Kidney (tissue), 14 donors: ENCODE data around the gene MRPS34. TPM values are rescaled to one million over a fixed set of nuclear protein-coding genes. Genes with fewer than 3 reads are reported as not detected.
A peak's percentile ranks its signal among the peaks of the same experiment; 100 is the strongest.

Source experiments
- DNase-seq, 5 donors: peaks; one replicate each; pipeline ENCODE4 v3.0.0-alpha.2; 2013 to 2020
- FAIRE-seq: peaks from 2 replicates; lab custom pipeline; 2012; peaks lifted over from hg19 to GRCh38; lab: Jason Lieb, UNC
- H3K27ac ChIP-seq, 2 donors: one replicate each; pipeline ENCODE4 v1.7.0; 2013; ENCODE audit warnings: low read depth in 2 of 2, low read length in 2 of 2, inconsistent platforms in 1 of 2
- H3K27me3 ChIP-seq: one replicate; pipeline ENCODE4 v1.7.1; 2013; ENCODE audit warnings: low read length, inconsistent platforms; ENCODE audit not compliant: control insufficient read depth, insufficient read depth
- H3K36me3 ChIP-seq, 3 donors: one replicate each; pipeline versions ENCODE4 v1.7.0 to v1.7.1; 2013; ENCODE audit warnings: low read length in 3 of 3, control low read depth in 1 of 3, inconsistent platforms in 1 of 3; ENCODE audit not compliant: insufficient read depth in 3 of 3, control insufficient read depth in 2 of 3
- H3K4me1 ChIP-seq, 3 donors: one replicate each; pipeline versions ENCODE4 v1.7.0 to v1.7.1; 2013; ENCODE audit warnings: low read length in 3 of 3, inconsistent platforms in 1 of 3, low read depth in 1 of 3; ENCODE audit not compliant: control insufficient read depth in 2 of 3, insufficient read depth in 2 of 3
- H3K4me3 ChIP-seq, 3 donors: one replicate each; pipeline versions ENCODE4 v1.7.0 to v1.8.1; 2013; ENCODE audit warnings: low read length in 3 of 3, control low read depth in 1 of 3, inconsistent platforms in 1 of 3
- H3K9ac ChIP-seq, 3 donors: one replicate each; pipeline versions ENCODE4 v1.7.0 to v1.7.1; 2013; ENCODE audit warnings: low read length in 3 of 3, control low read depth in 1 of 3, inconsistent platforms in 1 of 3
- H3K9me3 ChIP-seq, 3 donors: one replicate each; pipeline versions ENCODE4 v1.7.0 to v1.7.1; 2013; ENCODE audit warnings: low read length in 3 of 3, control low read depth in 1 of 3, inconsistent platforms in 1 of 3; ENCODE audit not compliant: control insufficient read depth in 2 of 3, insufficient read depth in 1 of 3
- intact Hi-C: fragments of 100-400 bp; cut with DNase I; formaldehyde crosslinking; loops from one replicate; pipeline ENCODE4 v1.11.1; 2022
- polyA plus RNA-seq: library from polyadenylated mRNA; stranded (reverse); fragments of 350-450 nt; fragmentation: Illumina TruSeq; extraction: RNeasy Lipid Tissue Mini Kit (QIAGEN cat#74804); gene quantifications from one replicate; pipeline ENCODE4 v1.2.3, GENCODE V29; 2014; ENCODE audit warnings: low read depth, low replicate concordance; ENCODE audit not compliant: insufficient read depth
- total RNA-seq: library from RNA; stranded (reverse); fragmentation: NEBNext Ultra II Directional; extraction: Animal tissue kit (Norgen Biotek cat#: 25700); gene quantifications from one replicate; pipeline ENCODE4 v1.2.1, GENCODE V29; 2021
- TF ChIP-seq, protein P1 (sequence below): IDR thresholded peaks from 3 replicates; pipeline ENCODE4 v1.5.1; 2012; ENCODE audit warnings: mild to moderate bottlenecking, moderate library complexity, borderline replicate concordance; ENCODE audit not compliant: insufficient read depth; ENCODE audit errors: extremely low read depth
- donor health status: control.
- donor health status: control.
- donor health status: control.
- donor health status: control.
- donor health status: control.
- donor health status: DM: yes; HTN: yes; CAD: no.
- donor health status: Normal renal cell carcinoma (clear cell type).

MRPS34 gene
- total and polyA plus RNA-seq, 2 donors from 2014 or later: 61.7 to 187 TPM

DNA sequence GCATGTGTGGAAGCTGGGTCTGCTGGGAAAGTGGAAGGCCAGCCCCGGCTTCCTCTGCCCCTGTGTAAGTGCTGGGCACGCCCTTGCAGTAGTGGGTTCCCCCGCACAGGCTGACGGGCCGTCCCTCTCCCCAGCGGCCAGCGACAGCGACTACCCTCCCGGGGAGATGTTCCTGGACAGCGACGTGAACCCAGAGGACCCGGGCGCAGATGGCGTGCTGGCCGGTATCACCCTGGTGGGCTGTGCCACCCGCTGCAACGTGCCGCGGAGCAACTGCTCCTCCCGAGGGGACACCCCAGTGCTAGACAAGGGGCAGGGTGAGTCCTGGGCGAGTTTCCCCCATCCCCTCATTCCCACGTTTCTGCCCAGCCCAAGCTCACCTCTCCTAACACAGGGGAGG is 7.1 kb downstream of the MRPS34 start:
- FAIRE-seq: no peak
- intact Hi-C loops: no loop called here
- Histone ChIP-seq H3K36me3 (peaks cover 0 to 14% (median 7%) of the 10 kb centered on the region in 3 donors), H3K4me3 (no peak overlapping the region), H3K27me3 (no peaks in the 10 kb centered on the region), H3K27ac (no peak overlapping the region), H3K9ac (no peak overlapping the region), H3K4me1 (peaks cover 0 to 4% (median 0%) of the 10 kb centered on the region in 3 donors), H3K9me3 (no peaks in the 10 kb centered on the region)
- peak in 1 of 5 donors; percentile 36 for DNase-seq
- TF ChIP-seq, protein P1, sequence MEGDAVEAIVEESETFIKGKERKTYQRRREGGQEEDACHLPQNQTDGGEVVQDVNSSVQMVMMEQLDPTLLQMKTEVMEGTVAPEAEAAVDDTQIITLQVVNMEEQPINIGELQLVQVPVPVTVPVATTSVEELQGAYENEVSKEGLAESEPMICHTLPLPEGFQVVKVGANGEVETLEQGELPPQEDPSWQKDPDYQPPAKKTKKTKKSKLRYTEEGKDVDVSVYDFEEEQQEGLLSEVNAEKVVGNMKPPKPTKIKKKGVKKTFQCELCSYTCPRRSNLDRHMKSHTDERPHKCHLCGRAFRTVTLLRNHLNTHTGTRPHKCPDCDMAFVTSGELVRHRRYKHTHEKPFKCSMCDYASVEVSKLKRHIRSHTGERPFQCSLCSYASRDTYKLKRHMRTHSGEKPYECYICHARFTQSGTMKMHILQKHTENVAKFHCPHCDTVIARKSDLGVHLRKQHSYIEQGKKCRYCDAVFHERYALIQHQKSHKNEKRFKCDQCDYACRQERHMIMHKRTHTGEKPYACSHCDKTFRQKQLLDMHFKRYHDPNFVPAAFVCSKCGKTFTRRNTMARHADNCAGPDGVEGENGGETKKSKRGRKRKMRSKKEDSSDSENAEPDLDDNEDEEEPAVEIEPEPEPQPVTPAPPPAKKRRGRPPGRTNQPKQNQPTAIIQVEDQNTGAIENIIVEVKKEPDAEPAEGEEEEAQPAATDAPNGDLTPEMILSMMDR: no peak

DNA sequence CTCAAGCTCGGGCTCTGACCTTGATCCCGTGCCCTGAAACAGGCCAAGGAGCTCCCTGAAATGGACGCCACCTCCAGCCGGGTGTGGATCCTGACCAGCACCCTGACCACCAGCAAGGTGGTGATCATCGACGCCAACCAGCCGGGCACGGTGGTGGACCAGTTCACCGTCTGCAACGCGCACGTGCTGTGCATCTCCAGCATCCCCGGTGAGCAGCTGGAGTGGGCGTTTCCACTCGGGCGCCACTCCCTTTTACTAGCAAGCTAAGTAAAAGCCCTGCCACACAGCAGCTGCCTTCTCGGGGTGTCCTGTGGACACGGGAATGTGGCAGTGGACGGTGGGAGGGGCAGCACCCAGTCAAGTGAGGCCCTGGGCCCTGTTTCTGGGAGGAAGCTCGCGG is 8.0 kb downstream of the MRPS34 start:
- no peaks in the 10 kb centered on the region for H3K9me3 ChIP-seq
- TF ChIP-seq, protein P1: no peak
- no peaks in the 10 kb centered on the region for H3K4me1 ChIP-seq
- no peaks in the 10 kb centered on the region for H3K27me3 ChIP-seq
- H3K9ac ChIP-seq: no peak overlapping the region
- FAIRE-seq (no peak), DNase-seq (peak in 1 of 5 donors; percentile 48)
- intact Hi-C loops: no loop called here
- no peak overlapping the region for H3K4me3 ChIP-seq
- peaks cover 0 to 14% (median 10%) of the 10 kb centered on the region in 3 donors for H3K36me3 ChIP-seq
- no peak overlapping the region for H3K27ac ChIP-seq

DNA sequence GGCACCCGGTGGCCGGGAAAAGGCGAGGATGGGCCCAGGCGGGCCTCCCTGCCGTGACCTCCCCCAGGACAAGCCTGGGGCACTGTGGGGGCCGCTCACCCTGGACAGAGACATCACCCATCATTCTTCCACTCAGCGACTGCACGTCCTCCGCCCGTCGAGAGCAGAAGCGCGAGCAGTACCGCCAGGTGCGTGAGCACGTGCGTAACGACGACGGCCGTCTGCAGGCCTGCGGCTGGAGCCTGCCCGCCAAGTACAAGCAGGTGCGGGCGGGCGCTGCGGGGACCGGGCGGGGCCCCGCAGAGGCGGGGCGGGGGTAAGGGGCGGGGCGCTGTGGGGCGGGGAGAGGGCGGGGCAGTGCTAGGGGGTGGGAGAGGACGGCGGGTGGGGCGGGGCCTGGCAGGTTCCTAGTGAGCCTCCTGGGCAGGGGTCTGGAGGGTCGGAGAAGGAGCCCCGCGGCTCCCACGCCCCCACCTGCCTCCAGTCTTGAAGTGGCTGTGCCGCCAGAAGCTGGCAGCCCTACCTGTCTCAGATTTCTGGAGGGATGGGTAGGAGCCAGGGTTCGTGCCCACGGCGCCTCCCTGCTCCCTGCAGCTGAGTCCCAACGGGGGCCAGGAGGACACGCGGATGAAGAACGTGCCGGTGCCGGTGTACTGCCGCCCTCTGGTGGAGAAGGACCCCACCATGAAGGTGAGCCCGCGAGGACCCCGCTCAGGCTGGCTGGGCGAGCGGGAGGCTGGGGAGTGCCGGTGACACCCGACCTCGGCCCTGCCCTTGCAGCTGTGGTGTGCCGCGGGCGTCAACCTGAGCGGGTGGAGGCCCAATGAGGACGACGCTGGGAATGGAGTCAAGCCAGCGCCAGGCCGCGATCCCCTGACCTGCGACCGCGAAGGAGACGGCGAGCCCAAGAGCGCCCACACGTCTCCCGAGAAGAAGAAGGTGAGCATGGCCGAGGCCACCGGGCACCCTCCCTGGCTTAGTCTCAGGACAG is 9.1 kb downstream of the MRPS34 start:
- H3K4me1 ChIP-seq: no peaks in the 10 kb centered on the region
- intact Hi-C loops: no loop called here
- H3K27me3 ChIP-seq: no peaks in the 10 kb centered on the region
- peaks cover 0 to 14% (median 10%) of the 10 kb centered on the region in 3 donors for H3K36me3 ChIP-seq
- FAIRE-seq (no peak), DNase-seq (peak in 4 of 5 donors; percentile 67 to 85 (median 78))
- H3K9ac ChIP-seq: no peak overlapping the region
- no peak overlapping the region for H3K4me3 ChIP-seq
- no peaks in the 10 kb centered on the region for H3K9me3 ChIP-seq
- TF ChIP-seq, protein P1: no peak
- no peak overlapping the region for H3K27ac ChIP-seq
